WTC11 (cell line): ENCODE measurements around the gene MTPN. TPM values are rescaled to one million over a fixed set of nuclear protein-coding genes. Genes with fewer than 3 reads are reported as not detected.

Source experiments
- ATAC-seq: fragments of 200-7000 bp; cut with Tn5 transposase; 2 replicates; pipeline ENCODE4 v1.10.0; 2021; ENCODE audit warnings: mild to moderate bottlenecking, moderate library complexity
- CTCF ChIA-PET: fragments of 300-600 bp; sonication (Branson Sonifier 250); formaldehyde crosslinking; loops from one replicate; lab custom pipeline; 2021; ENCODE audit warnings: antibody characterized with exemption; lab: Charles Lee
- POLR2A ChIA-PET: fragments of 350-600 bp; sonication (Branson Sonifier 250); formaldehyde crosslinking; loops from one replicate; lab custom pipeline; 2021; ENCODE audit warnings: antibody characterized with exemption; lab: Charles Lee
- DNase-seq: peaks from one replicate; pipeline ENCODE4 v3.0.0; 2021; ENCODE audit warnings: low spot score
- H3K27ac Mint-ChIP-seq: 2 replicates; pipeline ENCODE4 v1.8.0; 2021; ENCODE audit warnings: mixed read lengths
- H3K27me3 Mint-ChIP-seq: 2 replicates; pipeline ENCODE4 v1.8.0; 2021; ENCODE audit warnings: low read depth, mild to moderate bottlenecking, moderate library complexity, mixed read lengths
- H3K36me3 Mint-ChIP-seq: 2 replicates; pipeline ENCODE4 v1.8.0; 2021; ENCODE audit warnings: mixed read lengths
- H3K4me1 Mint-ChIP-seq: 2 replicates; pipeline ENCODE4 v1.8.0; 2022; ENCODE audit warnings: mixed read lengths
- H3K4me3 Mint-ChIP-seq: 2 replicates; pipeline ENCODE4 v1.8.0; 2021; ENCODE audit warnings: mild to moderate bottlenecking, moderate library complexity, mixed read lengths
- H3K9me3 Mint-ChIP-seq: 2 replicates; pipeline ENCODE4 v1.8.0; 2021; ENCODE audit warnings: mixed read lengths
- EMX1 ChIP-seq: fragments of 250-450 bp; sonication (Bioruptor Pico); IDR thresholded peaks from 2 replicates; pipeline ENCODE4 v1.8.0; 2021; ENCODE audit warnings: mild to moderate bottlenecking
- HMGA2 ChIP-seq: fragments of 250-450 bp; sonication (Bioruptor Pico); IDR thresholded peaks from 2 replicates; pipeline ENCODE4 v1.4.0; 2021; ENCODE audit warnings: mild to moderate bottlenecking, moderate library complexity
- IRF1 ChIP-seq: sonication (generic); formaldehyde crosslinking; IDR thresholded peaks from 2 replicates; pipeline ENCODE4 v1.8.0; 2023; ENCODE audit warnings: missing genetic modification reagents
- IRF2 ChIP-seq: sonication (generic); formaldehyde crosslinking; IDR thresholded peaks from 2 replicates; pipeline ENCODE4 v1.8.0; 2022; ENCODE audit warnings: low read depth, missing genetic modification reagents, borderline replicate concordance
- KAT7 ChIP-seq: sonication (generic); formaldehyde crosslinking; IDR thresholded peaks from 2 replicates; pipeline ENCODE4 v1.8.1; 2023; ENCODE audit warnings: missing genetic modification reagents, mild to moderate bottlenecking, borderline replicate concordance
- NFYB ChIP-seq: sonication (generic); formaldehyde crosslinking; conservative IDR thresholded peaks from 2 replicates; pipeline ENCODE4 v1.8.0; 2022; ENCODE audit warnings: low read depth, missing genetic modification reagents
- OVOL2 ChIP-seq: fragments of 250-450 bp; sonication (Bioruptor Pico); IDR thresholded peaks from 2 replicates; pipeline ENCODE4 v1.9.0; 2021; ENCODE audit warnings: mild to moderate bottlenecking, borderline replicate concordance
- SMAD3 ChIP-seq: sonication (generic); formaldehyde crosslinking; IDR thresholded peaks from 2 replicates; pipeline ENCODE4 v1.8.0; 2022; ENCODE audit warnings: missing genetic modification reagents, mild to moderate bottlenecking, borderline replicate concordance
- STAT6 ChIP-seq: sonication (generic); formaldehyde crosslinking; conservative IDR thresholded peaks from 2 replicates; pipeline ENCODE4 v1.8.1; 2023; ENCODE audit warnings: mild to moderate bottlenecking, low read depth, missing genetic modification reagents, moderate library complexity
- TCF7 ChIP-seq: sonication (generic); formaldehyde crosslinking; IDR thresholded peaks from 2 replicates; pipeline ENCODE4 v1.8.0; 2022; ENCODE audit warnings: mild to moderate bottlenecking, low read depth, missing genetic modification reagents, moderate library complexity
- TEAD4 ChIP-seq: sonication (generic); formaldehyde crosslinking; IDR thresholded peaks from 2 replicates; pipeline ENCODE4 v1.8.0; 2022; ENCODE audit warnings: mild to moderate bottlenecking, missing genetic modification reagents
- ZMAT4 ChIP-seq: fragments of 250-450 bp; sonication (Bioruptor Pico); IDR thresholded peaks from 2 replicates; pipeline ENCODE4 v1.9.0; 2021; ENCODE audit warnings: mild to moderate bottlenecking
- ZNF121 ChIP-seq: sonication (generic); formaldehyde crosslinking; IDR thresholded peaks from 2 replicates; pipeline ENCODE4 v1.8.0; 2023; ENCODE audit warnings: missing genetic modification reagents
- ZNF423 ChIP-seq: fragments of 250-450 bp; sonication (Bioruptor Pico); IDR thresholded peaks from 2 replicates; pipeline ENCODE4 v2.1.2; 2022; ENCODE audit warnings: mild to moderate bottlenecking, moderate library complexity
- total RNA-seq: library from RNA; stranded (reverse); gene quantifications from 3 replicates; pipeline ENCODE4 v1.2.3, GENCODE V29; 2021
- TF ChIP-seq, protein P1 (sequence below): sonication (generic); formaldehyde crosslinking; IDR thresholded peaks from 2 replicates; pipeline ENCODE4 v1.8.1; 2022; ENCODE audit warnings: missing genetic modification reagents, borderline replicate concordance
- TF ChIP-seq, protein P2 (sequence below): fragments of 250-450 bp; sonication (Bioruptor Pico); IDR thresholded peaks from 2 replicates; pipeline ENCODE4 v2.1.2; 2022; ENCODE audit warnings: mild to moderate bottlenecking, moderate library complexity
- TF ChIP-seq, protein P3 (sequence below): sonication (generic); formaldehyde crosslinking; IDR thresholded peaks from 2 replicates; pipeline ENCODE4 v1.8.1; 2023; ENCODE audit warnings: mild to moderate bottlenecking, missing genetic modification reagents

Gene MTPN
- total RNA-seq, 1 experiment from 2014 or later: 92.5 TPM

DNA sequence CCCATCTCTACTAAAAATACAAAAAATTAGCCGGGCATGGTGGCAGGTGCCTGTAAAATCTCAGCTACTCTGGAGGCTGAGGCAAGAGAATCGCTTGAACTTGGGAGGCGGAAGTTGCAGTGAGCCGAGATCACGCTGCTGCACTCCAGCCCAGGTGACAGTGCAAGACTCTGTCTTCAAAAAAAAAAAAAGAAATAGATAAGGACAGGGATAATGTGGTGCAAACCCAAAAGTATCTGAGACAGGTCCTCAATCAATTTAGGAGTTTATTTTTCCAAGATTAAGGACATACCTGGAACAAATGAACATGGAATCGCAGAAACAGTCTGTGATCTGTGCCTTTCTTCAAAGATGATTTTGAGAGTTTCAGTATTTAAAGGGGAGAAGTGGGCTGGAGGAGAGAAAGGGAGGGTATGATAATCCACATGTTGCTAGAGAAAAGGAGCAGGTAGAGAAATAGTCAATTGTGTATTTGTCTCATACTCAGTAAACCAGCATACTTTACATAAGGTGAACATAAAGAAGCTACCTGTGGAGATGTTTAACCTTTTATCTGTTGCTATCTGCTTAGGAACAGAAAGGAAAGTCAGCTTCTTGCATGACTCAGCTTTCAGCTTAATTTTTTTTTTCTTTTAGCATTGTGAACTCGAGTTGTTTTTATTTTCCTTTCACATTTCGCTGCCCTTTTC lies 4.9 kb upstream of the MTPN start (continued):
- TF ChIP-seq KAT7 (CRISPR knock-in tag): no peak
- TF ChIP-seq TCF7 (CRISPR knock-in tag): no peak

DNA sequence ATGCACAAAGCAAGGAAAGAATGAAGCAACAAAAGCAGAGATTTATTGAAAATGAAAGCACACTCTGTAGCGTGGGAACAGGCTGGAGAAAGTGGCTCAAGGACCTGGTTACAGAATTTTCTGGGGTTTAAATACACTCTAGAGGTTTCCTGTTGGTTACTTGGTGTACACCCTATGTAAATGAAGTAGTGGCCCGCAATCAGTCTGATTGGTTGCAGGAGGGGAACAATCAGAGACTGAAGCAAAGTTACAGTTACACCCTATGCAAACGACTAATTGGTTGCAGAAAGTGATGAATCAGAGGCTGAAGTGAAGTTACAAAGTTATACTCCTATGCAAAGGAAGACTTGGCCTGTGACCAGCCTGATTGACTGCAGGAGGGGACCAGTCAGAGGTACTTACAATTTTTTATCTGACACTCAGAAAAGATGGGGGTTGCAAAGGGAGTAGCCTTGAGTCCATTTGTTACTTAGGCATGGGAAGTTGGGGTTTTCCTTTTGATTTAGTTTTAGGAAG lies 3.6 kb upstream of the MTPN start:
- ChIA-PET POLR2A (no interaction called here), CTCF (no interaction called here)
- DNase-seq: no peak
- TF ChIP-seq OVOL2: no peak
- TF ChIP-seq IRF2 (CRISPR knock-in tag): no peak
- no peak overlapping the region for H3K27ac Mint-ChIP-seq
- H3K9me3 Mint-ChIP-seq: peaks cover 4% of the 10 kb centered on the region
- ATAC-seq: no peak
- H3K4me1 Mint-ChIP-seq: peaks cover 14% of the 10 kb centered on the region
- H3K27me3 Mint-ChIP-seq: peaks cover 7% of the 10 kb centered on the region
- H3K36me3 Mint-ChIP-seq: peaks cover 4% of the 10 kb centered on the region
- H3K4me3 Mint-ChIP-seq: no peak overlapping the region

GRCh38 chr7:135980012-135980551 lies 2.9 kb upstream of the MTPN start:
- no peak for ATAC-seq
- ChIA-PET POLR2A (no interaction called here), CTCF (no interaction called here)
- peaks cover 7% of the 10 kb centered on the region for H3K27me3 Mint-ChIP-seq
- no peak overlapping the region for H3K27ac Mint-ChIP-seq
- TF ChIP-seq ZNF121 (CRISPR knock-in tag): no peak
- TF ChIP-seq, protein P1, sequence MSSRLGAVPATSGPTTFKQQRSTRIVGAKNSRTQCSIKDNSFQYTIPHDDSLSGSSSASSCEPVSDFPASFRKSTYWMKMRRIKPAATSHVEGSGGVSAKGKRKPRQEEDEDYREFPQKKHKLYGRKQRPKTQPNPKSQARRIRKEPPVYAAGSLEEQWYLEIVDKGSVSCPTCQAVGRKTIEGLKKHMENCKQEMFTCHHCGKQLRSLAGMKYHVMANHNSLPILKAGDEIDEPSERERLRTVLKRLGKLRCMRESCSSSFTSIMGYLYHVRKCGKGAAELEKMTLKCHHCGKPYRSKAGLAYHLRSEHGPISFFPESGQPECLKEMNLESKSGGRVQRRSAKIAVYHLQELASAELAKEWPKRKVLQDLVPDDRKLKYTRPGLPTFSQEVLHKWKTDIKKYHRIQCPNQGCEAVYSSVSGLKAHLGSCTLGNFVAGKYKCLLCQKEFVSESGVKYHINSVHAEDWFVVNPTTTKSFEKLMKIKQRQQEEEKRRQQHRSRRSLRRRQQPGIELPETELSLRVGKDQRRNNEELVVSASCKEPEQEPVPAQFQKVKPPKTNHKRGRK (CRISPR knock-in tag): no peak
- TF ChIP-seq, protein P2, sequence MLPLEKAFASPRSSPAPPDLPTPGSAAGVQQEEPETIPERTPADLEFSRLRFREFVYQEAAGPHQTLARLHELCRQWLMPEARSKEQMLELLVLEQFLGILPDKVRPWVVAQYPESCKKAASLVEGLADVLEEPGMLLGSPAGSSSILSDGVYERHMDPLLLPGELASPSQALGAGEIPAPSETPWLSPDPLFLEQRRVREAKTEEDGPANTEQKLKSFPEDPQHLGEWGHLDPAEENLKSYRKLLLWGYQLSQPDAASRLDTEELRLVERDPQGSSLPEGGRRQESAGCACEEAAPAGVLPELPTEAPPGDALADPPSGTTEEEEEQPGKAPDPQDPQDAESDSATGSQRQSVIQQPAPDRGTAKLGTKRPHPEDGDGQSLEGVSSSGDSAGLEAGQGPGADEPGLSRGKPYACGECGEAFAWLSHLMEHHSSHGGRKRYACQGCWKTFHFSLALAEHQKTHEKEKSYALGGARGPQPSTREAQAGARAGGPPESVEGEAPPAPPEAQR: no peak
- no peak for DNase-seq
- H3K4me1 Mint-ChIP-seq: peaks cover 14% of the 10 kb centered on the region
- no peaks in the 10 kb centered on the region for H3K36me3 Mint-ChIP-seq
- no peak overlapping the region for H3K4me3 Mint-ChIP-seq
- H3K9me3 Mint-ChIP-seq: no peaks in the 10 kb centered on the region; the same call in 1 of the 2 replicates

GRCh38 chr7:135979471-135980011 lies 2.4 kb upstream of the MTPN start:
- DNase-seq: no peak
- peaks cover 14% of the 10 kb centered on the region for H3K4me1 Mint-ChIP-seq
- H3K36me3 Mint-ChIP-seq: no peaks in the 10 kb centered on the region
- no peak overlapping the region for H3K27ac Mint-ChIP-seq
- no peak for ATAC-seq
- POLR2A ChIA-PET: no interaction called here
- CTCF ChIA-PET: no interaction called here
- no peak overlapping the region for H3K4me3 Mint-ChIP-seq
- peaks cover 7% of the 10 kb centered on the region for H3K27me3 Mint-ChIP-seq
- H3K9me3 Mint-ChIP-seq: no peaks in the 10 kb centered on the region; the same call in 1 of the 2 replicates
- no peak for TF ChIP-seq SMAD3 (CRISPR knock-in tag)
- TF ChIP-seq IRF1 (CRISPR knock-in tag): no peak
- TF ChIP-seq, protein P3, sequence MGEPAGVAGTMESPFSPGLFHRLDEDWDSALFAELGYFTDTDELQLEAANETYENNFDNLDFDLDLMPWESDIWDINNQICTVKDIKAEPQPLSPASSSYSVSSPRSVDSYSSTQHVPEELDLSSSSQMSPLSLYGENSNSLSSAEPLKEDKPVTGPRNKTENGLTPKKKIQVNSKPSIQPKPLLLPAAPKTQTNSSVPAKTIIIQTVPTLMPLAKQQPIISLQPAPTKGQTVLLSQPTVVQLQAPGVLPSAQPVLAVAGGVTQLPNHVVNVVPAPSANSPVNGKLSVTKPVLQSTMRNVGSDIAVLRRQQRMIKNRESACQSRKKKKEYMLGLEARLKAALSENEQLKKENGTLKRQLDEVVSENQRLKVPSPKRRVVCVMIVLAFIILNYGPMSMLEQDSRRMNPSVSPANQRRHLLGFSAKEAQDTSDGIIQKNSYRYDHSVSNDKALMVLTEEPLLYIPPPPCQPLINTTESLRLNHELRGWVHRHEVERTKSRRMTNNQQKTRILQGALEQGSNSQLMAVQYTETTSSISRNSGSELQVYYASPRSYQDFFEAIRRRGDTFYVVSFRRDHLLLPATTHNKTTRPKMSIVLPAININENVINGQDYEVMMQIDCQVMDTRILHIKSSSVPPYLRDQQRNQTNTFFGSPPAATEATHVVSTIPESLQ (CRISPR knock-in tag): no peak
- no peak for TF ChIP-seq ZMAT4 (CRISPR knock-in tag)
- no peak for TF ChIP-seq STAT6 (CRISPR knock-in tag)
- TF ChIP-seq NFYB: no peak
- TF ChIP-seq EMX1: no peak
- TF ChIP-seq, protein P1 (CRISPR knock-in tag): no peak
- no peak for TF ChIP-seq HMGA2 (CRISPR knock-in tag)
- TF ChIP-seq ZNF423 (CRISPR knock-in tag): no peak
- no peak for TF ChIP-seq IRF2 (CRISPR knock-in tag)
- no peak for TF ChIP-seq TEAD4 (CRISPR knock-in tag)
- TF ChIP-seq ZNF121 (CRISPR knock-in tag): no peak
